HL-60 (cell line): ENCODE data around the gene PUDP.

Experiments used
- DNase-seq, 2 experiments: peaks; one replicate each; pipeline ENCODE4 v3.0.0-alpha.2; 2010 to 2020; ENCODE audit warnings: low read depth in 1 of 2, low spot score in 1 of 2
- H3K27ac ChIP-seq: fragments of 250-450 bp; sonication (Bioruptor Pico); replicated peaks from 2 replicates; pipeline ENCODE4 v1.5.1; 2020; ENCODE audit warnings: mild to moderate bottlenecking, moderate library complexity
- H3K27me3 ChIP-seq: fragments of 250-450 bp; sonication (Bioruptor Pico); 2 replicates; pipeline ENCODE4 v1.5.1; 2021; ENCODE audit warnings: mild to moderate bottlenecking, moderate library complexity; ENCODE audit not compliant: insufficient read depth, poor library complexity, severe bottlenecking
- H3K4me3 ChIP-seq: replicated peaks from 2 replicates; pipeline ENCODE4 v1.5.1; 2011; ENCODE audit warnings: mild to moderate bottlenecking, control low read depth, low read length; ENCODE audit not compliant: insufficient read depth
- CTCF ChIP-seq: IDR thresholded peaks from one replicate; pipeline ENCODE4 v1.5.1; 2011; ENCODE audit warnings: low read length, control low read depth, inconsistent platforms; ENCODE audit not compliant: insufficient read depth
- GABPA ChIP-seq: IDR thresholded peaks from 2 replicates; pipeline ENCODE4 v1.6.1; 2012; ENCODE audit warnings: low read depth
- POLR2AphosphoS5 ChIP-seq: IDR thresholded peaks from 2 replicates; pipeline ENCODE4 v1.6.1; 2012; ENCODE audit warnings: low read depth
- REST ChIP-seq: IDR thresholded peaks from 2 replicates; pipeline ENCODE4 v1.6.1; 2012; ENCODE audit warnings: low read depth; ENCODE audit not compliant: insufficient replicate concordance
- SPI1 ChIP-seq: IDR thresholded peaks from 2 replicates; pipeline ENCODE4 v1.6.1; 2012; ENCODE audit warnings: low read depth, mild to moderate bottlenecking, borderline replicate concordance

The PUDP gene

GRCh38 chrX:7145454-7145853 lies 2.5 kb downstream of the PUDP start:
- no peak for DNase-seq
- no peaks in the 10 kb centered on the region for H3K27me3 ChIP-seq
- no peak overlapping the region for H3K27ac ChIP-seq

GRCh38 chrX:7143941-7144525 lies 3.9 kb downstream of the PUDP start:
- no peak overlapping the region for H3K4me3 ChIP-seq
- no peak overlapping the region for H3K27ac ChIP-seq
- no peaks in the 10 kb centered on the region for H3K27me3 ChIP-seq
- TF ChIP-seq GABPA (no peak), SPI1 (no peak), CTCF (no peak), POLR2AphosphoS5 (no peak), REST (no peak)
- DNase-seq: no peak

More at GRCh38 chrX:7145454-7145853, 2.5 kb downstream of the PUDP start:
- no peak overlapping the region for H3K4me3 ChIP-seq
- TF ChIP-seq POLR2AphosphoS5 (no peak), REST (no peak), SPI1 (no peak)

- no peak for DNase-seq
- Histone ChIP-seq H3K27me3 (no peaks in the 10 kb centered on the region), H3K27ac (no peak overlapping the region), H3K4me3 (no peak overlapping the region)
- TF ChIP-seq POLR2AphosphoS5 (no peak), REST (no peak)
Measured at GRCh38 chrX:7143076-7143475, 4.9 kb downstream of the PUDP start.

- no peak for DNase-seq
- TF ChIP-seq POLR2AphosphoS5: no peak
- TF ChIP-seq CTCF: no peak
- no peak for TF ChIP-seq SPI1
- no peak for TF ChIP-seq GABPA
- TF ChIP-seq REST: no peak
- Histone ChIP-seq H3K27me3 (no peaks in the 10 kb centered on the region), H3K4me3 (no peak overlapping the region), H3K27ac (no peak overlapping the region)
Measured at GRCh38 chrX:7139202-7140081, 8.5 kb downstream of the PUDP start.
